Stimulated activated CD8-positive, alpha-beta memory T cell treated with anti-CD3 and anti-CD28 coated beads, Interleukin-15, amount 100 ng/mL, for 1 hour (primary cell): ENCODE measurements around the gene GRIP1.
"Not testable (repeated sequence)": the region's sequence is repeated elsewhere in the genome, so short reads cannot be mapped to it uniquely, and the experiment has no call there.

Source experiments
- DNase-seq: peaks from one replicate; pipeline ENCODE4 v3.0.0-alpha.2; 2020; ENCODE audit warnings: low read depth

The GRIP1 gene

DNA sequence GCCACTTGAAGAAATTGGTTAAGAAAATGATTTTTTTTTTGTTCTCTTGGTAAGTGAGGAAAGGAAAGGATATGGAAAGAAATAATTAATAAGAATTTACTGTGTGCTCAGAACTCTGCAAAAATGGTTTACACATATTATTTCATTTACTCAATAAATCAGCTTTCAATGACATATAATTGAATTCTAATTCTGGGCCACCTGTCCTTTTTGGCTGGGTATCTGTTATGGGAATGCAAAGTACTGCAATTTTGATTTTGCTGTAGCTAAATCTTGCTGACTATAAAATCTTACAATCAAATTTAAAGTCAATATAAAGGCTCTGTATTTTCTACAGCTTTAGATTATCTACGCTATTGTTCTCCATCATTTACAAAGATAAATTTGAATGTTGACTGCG, 147.1 kb downstream of the GRIP1 start:
- no peak for DNase-seq

DNA sequence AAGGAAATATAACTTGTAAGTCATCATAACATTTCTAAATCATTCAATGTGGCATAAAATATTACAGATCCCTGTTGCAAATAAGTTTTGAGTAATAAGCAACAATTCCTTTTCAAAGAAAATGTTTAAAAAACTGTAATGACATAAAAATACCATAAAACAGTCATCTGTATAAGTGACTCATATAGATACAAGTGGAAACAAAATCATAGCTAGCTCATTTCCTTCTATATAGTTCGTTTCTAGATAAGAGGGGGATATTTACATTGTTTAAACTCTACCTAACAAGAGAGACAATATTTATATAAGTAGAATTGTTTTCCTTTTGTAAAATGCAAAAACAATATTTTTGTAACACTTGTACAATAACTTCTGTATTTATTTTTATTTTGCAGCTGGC, 148.9 kb downstream of the GRIP1 start:
- no peak for DNase-seq

DNA sequence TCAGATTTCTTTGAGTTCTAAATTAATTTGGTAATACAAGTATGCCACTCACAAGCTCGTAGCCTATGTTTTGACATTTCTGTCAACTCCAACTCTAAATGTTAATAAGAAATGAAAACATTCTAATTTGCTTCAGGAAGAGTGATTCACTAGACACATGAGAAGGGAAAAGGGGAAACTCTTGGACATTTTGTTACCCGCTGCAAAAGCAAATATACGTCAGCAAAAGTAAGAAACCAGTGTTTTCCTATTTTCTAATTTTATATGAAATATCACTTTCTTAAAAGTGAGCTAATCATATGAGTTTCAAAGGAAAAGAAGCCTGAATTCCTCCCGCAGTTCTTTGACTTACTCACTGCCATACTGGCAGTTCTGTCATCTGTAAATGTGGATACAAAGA, 162.3 kb downstream of the GRIP1 start:
- no peak for DNase-seq

DNA sequence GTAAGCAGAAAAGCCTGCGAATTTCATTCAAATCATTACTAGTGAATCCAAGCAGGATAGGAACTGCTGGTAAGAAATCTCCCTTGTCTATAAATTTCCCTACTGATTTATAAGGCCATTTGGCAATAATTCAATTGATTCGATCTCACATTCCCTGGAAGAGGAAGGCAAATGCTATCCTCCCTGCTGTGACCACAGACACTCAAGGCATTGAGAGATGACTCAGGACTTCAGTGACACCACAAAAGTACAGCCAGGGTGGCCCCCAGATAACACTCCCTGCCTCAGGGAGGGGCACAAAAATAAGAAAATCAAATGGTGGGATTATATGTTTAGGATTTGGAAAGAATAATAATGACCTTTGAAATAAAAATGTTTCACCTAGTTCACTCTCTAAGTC, 162.7 kb downstream of the GRIP1 start:
- no peak for DNase-seq

DNA sequence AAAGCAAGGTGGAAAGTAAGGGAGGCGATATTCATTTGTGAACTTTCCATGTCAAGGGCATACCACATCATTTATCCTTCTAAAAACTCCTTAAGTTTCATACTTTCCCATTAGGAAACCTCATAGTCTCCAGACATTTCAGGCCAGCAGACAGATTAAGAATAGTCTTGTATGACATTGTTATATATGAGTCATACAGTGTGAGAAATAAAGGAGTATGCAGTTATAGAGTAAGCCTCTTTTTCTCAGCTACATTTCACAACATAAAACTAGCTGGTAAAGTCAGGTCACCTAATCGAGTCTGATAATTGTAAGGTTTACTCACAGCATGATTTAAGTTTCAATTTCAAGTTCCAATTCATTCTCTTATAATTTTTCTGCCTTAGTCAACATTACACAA, 164.3 kb downstream of the GRIP1 start:
- no peak for DNase-seq

DNA sequence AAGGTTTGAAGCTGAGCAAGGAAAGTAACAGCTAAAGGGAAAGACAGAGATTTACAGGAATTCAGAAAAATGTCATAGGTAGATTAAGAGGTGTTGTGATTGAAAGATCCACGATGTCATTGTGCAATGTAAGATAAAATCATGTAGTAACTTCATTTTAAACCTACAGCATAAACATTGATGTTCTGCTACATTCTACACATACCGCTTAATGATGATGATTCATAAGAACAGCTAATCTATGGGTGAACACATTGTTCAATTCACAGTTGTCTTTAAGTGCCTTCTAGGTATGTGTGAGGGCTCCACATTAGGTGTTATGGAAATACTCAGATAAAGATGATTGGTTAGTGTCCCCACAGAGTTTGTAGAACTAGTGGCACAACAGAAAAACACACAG, 170.9 kb downstream of the GRIP1 start:
- DNase-seq, result no peak

DNA sequence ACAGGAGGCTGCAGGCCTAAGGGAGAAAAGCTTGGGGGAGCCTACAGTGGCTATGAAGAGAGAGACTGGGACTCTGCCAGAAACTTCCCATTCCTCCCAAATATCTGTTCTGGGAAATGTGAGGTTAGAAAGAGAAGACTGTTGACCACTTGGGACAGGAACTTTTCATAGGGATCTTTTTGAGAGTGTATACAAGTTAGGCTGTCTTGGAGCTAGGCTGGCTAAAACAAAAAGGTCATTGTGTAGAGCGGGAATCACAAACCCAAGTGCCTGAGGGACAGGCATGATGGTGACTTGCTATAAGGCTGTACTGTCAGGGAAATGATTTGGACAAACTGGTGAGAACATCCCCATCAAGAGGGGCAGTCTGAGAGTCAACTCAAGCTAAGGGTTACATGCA, 175.1 kb downstream of the GRIP1 start:
- no peak for DNase-seq

DNA sequence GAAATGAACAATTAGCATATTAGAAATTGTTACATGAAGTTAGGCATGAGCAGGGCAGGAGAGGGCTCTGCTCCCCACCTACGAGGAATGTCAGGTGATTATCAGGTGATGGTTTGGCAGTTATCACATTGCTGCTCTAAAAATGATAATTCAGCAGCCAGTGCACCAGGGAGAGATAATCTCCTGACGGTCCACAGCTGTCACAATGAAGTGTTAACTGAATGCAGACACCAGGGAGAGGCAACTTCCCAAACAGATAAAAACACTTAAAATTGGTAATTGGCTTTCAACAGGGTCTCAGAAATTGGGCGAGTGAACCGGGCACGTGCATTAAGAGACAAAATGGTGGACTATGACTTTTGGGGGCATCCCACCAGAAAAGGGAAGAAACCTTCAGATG, 176.0 kb downstream of the GRIP1 start:
- no peak for DNase-seq

DNA sequence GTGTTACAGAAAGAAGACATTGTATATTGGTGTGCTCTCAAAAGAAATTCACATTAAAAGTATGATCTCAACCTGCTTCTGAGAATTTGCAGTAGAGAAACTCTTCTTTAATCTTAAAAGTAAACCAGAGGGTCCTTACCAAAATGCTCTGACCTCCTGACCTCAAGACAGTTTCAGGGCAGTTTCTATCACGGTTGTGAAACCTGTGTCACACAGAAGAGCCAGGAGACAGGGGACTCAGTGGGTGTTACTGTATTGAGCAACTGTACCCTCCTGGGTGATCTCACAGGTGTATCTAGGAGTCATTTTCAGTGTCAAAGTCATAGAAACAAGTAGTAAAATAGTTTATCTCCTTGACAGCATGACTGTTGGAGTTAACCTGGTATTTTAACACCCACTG, 178.0 kb downstream of the GRIP1 start:
- no peak for DNase-seq

DNA sequence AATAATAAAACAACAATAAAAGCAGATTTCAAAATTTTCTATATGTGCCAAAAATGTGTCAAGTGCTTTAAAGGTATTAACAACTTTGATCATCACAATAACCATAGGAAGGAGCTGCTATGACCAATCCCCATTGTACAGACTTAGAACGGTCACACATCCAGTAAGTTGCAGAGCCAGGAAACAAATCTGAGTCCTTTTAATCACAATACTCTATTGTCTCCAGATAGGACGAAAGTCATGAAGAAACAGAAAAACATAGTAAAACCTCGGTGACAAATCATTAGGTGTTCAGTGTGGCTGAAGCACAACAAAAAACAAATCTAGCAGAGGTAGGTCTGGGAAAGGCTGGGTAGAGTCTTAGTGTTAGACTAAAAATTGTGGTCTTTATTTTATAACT, 178.8 kb downstream of the GRIP1 start:
- no peak for DNase-seq

DNA sequence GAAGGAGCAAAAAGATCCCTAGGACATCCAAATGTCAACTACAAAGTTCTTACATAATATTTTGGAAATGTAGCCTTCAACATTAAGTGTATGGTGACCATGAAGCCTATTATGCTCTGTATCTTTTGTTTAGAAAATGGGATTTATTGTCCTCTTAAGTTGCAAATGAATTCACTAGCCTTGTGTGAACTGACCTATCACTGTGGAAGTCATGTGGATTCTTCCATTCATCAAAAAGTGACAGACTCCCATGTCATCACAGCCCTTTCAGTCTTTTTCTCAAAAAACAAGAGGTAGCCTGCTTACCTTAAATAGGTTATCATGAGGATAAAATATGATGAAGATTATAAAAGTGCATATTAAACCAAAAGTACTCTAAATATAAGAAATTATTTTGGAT, 179.9 kb downstream of the GRIP1 start:
- no peak for DNase-seq

DNA sequence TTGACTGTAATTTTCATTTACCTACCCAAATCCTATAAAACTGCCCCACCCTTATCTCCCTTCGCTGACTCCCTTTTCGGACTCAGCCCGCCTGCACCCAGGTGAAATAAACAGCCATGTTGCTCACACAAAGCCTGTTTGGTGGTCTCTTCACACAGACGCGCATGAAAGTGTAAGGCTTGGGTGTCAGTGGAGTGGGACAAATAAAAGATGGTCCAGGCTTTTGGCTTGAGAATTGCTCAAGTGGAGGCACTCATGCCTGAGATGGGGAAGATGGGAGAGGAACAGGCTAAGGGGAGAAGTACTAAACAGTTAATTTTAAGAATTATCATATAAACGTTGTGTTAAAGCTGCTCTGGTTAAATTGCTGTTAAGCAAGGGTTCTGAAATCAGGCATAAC, 180.8 kb downstream of the GRIP1 start:
- DNase-seq, result not testable (repeated sequence)

DNA sequence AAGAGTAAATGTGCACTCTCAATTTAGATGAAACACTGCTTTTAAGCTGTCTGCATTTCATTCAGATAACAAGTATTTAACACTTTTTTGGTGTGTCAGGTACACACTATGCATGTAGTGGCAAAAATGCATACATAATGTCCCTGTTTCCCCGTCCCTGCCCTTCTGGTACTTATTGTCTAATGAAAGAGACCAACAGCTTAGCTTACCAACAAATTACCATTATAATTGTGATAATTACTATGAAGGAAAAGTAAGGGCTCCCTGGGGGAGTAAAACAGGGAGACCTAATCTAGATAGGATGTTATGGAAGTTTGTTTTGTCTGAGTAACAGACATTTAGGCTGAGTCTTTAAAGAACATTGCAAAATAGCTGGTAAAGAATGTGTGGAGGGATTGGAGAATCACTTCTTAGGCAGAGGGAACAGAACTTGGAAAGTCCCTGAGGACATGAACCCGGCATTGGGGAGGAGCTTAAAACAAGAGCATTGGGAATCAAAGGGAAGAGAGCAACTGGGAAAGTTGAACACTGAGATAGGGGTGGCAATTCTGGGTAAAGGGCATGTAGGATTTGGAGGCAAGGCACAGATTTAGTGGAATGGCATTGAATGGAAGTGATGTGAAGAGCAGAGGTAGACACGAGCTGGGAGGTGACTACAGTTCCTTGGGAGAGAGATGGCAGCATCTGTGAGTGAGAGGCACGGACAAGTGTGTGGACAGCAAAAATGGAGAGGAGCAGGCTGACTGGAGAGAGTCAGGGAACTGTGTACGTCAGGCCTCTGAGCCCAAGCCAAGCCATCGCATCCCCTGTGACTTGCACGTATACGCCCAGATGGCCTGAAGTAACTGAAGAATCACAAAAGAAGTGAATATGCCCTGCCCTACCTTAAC, 181.6 kb downstream of the GRIP1 start:
- DNase-seq, result no peak

DNA sequence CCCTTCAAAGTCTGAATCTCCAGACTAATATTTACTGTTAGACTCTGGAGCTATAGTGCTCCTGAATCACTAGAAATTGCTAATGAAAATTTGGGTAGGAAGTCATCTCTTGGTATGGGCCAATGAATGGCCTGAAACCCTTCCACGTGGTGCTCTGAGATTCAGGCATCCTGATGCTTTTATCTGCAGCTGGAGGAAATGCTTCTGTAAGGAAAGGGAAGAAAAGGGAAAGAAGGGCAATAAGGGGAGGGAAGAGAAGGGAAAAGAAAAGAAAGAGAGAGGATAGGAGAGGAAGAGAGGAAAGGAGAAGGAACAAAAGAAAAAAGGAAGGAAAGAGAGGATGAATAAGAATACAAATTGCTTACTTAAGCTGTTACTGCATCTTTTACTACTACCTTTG, 182.3 kb downstream of the GRIP1 start:
- DNase-seq, result no peak

DNA sequence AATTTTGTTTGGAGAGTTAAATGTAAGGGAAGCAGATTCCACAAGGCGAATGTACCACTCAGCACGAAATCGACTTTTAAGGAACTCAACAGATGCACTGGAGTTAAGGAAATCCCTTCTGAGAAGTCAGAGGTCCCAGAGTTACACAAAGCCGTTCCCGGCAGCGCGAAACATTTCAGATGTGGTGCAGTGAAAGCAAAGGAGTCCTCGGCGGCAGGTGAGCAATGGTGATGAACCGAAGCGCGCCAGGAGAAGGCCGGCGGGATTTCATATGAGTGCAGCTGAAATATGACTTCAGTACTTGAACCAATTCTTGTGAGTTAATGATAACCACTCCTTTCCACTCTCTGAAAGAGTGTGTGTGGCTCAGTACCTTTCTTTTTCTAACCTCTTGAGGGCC, 183.2 kb downstream of the GRIP1 start:
- DNase-seq, result no peak

DNA sequence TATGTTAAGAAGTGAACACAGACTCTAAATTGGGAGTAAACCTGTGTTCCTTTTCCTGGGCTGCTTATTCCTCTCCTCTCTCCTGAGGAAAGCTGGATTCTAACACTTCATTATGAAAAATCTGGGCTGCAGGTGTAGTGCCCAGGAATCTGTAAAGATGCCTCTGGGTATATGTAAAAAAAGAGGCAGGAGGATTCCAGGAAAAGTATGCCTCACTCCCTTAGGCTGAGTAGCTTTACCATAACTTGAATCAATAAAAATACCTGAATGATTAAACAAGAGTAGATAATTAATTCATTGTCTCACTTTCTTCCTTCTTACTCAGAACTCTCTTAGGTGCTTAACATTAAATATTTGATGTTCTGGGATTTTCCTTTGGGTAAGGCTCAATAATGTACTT, 185.1 kb downstream of the GRIP1 start:
- DNase-seq, result no peak

DNA sequence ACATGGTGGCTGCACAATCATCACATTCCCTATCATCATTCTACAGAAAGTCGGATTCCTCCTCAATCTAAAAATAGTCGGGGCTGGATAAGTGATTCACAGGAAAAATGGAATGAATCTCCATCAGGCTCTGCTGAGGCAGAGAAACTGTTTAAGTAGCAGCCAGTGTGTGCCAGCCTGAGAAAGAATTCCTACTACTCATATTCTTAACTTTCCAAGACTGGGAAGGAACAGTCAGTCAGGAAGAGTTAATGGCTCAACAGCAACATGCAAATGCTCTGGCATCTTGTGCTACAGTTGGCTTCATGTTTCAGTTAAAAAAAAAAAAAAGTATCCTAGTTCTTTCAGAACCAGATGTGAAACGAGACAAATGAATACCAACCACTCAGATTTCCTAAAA, 187.0 kb downstream of the GRIP1 start:
- no peak for DNase-seq

DNA sequence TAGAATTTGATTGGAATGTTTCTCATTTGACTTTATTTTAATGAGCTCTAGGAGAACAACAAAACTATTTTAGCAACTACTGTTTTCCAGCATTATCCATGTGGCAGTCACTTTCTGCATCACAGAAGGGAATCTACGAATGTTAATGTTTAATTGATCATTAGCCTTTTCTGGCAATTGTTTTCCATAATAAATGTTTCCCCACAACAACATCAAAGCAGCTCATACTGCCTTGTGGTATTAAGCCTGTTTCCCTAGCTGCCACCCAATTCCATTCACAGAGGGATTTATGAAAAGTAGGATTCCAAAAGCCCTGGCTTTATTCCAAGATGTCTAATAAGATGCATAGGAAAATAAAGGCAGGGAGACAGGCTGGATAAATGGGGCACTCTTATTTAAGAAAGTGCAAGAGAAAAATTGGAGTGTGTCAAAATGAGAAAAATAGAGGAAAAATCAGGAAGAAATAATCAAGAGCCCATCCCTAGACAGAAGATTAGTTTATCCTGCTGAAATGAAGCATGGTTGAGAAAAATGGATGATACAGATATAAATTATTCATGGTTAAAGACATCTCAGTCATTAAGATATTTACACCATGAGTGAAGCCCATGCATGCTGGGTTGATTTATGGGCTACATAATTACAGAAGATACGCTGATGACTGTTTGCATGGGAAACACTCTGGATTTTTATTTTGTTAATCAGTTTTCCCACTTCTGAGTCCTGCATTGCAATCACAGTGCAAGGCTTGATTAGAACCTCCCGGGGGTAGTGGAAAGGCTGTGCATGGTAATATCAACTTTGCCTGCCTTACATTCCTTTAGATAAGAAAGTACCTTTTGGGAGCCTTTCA, 196.3 kb downstream of the GRIP1 start:
- no peak for DNase-seq

DNA sequence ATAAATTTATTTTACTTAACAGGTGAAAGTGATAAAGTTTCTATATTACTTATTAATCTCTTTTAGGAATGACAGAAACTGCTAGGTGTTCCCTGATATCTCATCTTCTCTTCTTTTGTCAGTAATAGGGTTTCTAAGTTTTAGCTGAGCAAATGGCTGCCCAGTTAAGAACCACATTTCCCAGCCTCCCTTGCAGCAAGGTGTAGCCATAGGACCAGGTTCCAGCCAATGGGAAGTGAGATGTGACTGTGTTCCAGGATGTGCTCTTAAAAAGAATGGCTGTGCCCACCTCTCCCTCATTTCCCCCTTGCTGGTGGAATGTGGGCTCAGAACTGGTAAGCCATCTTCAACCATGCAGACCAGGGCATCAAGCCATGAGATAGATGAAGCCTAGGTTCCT, 210.9 kb downstream of the GRIP1 start:
- DNase-seq, result no peak

DNA sequence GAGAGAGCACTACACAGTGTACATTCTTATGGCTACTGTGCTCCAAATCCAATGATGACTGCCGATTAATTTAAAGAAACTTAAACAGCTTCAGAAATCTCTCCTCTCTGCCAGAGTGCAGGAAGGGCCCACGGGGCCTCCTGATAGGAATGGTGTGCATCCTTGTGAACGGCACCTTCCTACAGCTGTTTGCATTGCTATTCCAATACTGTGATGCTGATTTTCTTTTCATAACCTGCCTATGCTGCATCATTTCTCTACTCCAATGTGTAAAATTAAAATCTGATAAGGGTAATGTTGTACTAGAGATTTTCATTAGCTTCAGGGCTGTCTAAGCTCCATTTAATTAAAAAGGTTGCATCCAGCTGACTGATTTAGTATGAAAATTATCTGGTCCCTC, 217.5 kb downstream of the GRIP1 start:
- no peak for DNase-seq

DNA sequence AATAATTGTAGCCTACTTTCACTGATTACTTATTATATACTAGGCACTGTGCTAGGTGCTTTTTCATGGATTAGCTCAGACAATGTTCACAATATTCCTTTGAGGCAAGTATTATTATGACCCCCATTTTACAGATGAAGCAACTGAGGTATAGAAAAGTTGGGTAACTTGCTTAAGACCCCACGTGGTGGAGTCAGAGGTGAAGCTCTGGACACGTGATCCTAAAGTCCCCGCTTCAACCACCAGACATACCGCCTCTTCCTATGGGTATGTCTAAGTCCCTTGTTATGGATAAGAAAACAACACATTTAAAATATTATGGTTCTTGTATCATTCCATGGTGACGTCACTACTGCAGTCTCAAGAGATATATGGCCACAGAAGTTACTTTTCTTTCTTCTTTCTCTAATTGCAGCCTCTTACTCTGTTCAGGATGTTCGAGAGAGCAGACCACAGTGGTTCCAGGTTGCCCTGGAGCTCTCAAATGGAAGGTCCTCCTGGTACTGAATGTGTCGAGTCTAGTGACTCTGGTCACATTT, 218.9 kb downstream of the GRIP1 start:
- no peak for DNase-seq

DNA sequence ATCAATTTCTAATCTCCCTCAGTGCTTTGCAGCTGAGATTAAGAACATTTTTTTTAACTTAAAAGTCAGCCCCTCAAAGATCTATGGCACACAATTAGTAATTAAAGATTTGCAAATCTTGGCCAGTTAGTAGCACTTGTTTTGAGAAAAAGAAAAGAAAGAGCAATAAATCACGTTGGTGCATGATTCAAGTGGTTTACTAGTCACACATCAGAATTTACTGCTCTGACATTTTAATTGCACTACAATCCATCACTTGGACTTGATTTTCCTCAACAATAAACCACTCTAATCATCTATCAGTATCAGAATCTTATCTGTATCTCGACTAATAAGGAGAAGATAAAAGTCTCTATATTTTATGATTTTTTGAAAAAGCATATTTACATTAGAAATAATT, 222.3 kb downstream of the GRIP1 start:
- no peak for DNase-seq

DNA sequence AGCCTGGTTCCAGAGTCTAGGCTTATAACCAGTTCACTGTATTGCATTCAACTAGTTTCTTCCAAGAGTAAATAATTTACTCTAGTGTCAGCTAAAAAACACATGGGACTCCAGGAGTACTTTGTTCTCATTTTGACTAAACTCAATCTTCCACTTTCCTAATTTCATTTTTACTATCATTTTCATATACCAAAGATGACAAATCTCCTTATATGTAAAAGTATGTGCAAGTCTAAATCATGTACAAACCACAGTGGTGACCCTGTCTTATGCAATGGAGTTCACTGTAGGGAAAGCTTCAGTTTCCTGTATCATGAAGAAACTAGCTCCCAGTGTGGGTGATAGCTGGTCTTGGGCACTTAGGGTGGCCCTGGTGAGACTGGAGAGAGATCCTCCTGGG, 225.0 kb downstream of the GRIP1 start:
- no peak for DNase-seq
